HG02852 (cell line): ENCODE data around the gene SLC1A5.

ENCODE experiments used
- ATAC-seq: cut with Tn5 transposase; IDR thresholded peaks from one replicate; pipeline ENCODE4 v1.9.1; 2021; ENCODE audit warnings: mild to moderate bottlenecking, moderate library complexity; ENCODE audit not compliant: unreplicated experiment

The SLC1A5 gene

GRCh38 chr19:46745030-46745429 is 43.4 kb downstream of the SLC1A5 start:
- no peak for ATAC-seq

DNA sequence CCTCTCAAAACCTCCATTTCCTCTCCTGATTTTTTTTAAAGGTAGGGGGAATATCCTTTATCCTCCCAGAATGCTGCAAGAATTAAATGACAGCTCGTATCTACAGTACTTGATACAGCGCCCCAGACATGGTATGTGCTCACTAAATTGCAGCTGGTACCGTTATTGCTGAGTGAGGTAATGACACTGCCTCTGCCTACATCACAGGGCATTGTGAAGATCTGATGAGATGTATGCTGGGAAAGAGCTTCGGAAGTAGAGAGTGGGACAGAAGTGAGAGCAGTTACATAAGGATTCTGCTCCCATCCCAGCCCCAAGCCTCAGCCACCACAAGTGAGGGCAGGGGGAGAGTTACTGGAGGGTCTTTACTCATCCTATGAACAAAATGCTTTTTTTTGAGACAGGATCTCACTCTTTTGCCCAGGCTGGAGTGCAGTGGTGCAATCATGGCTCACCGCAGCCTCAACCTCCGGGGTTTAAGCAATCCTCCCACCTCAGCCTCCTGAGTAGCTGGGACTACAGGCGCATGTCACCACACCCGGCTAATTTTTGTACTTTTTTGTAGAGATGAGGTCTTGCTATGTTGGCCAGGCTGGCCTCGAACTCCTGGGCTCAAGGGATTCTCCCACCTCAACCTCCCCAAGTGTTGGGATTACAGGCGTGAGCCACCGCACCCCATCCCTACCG is 44.2 kb downstream of the SLC1A5 start:
- ATAC-seq = no peak

DNA sequence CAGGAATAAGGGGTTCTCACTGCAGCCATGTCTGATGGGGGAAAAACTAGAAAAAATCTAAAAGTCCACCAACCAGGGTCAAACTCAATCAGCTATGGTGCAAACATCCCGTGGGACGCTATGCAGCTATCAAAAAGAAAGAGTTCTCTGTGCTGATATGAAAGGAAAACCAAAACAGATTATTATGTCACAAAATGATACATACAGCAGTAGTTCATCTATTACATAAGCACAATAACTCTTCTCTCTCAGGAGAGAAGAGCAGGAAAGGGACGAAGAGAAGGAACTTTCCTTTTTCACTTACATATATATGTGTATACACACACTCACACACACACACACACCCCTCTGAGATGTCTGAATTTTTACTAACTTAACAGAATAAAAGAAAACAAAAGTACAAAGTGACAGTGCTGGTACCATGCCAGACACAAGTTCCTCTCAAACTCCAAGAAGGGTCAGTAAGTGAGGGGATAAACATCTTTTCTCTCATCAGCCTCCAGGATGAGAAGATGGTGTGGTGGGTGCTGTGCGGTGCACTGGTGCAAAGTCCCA is 45.4 kb downstream of the SLC1A5 start:
- ATAC-seq = no peak

DNA sequence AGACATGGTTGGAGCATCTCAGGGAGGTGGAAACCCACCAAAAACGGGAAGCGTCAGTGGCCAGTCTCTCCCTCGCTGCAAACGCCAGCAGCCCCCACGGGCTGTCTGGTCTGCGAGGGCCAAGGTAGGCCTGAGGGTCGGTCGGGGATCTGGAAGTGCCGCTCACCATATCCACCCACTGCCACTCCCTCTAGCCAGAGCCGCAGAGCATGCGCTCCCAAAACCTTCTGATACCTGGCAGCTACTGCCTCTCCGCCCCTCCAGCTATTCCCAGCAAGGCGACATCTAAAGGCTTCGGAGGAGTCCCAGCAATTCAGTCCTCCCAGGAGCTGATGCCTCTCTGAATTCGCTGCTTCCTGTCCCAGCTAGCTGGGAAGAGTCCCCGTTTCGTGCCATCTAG is 46.9 kb downstream of the SLC1A5 start:
- ATAC-seq = no peak

DNA sequence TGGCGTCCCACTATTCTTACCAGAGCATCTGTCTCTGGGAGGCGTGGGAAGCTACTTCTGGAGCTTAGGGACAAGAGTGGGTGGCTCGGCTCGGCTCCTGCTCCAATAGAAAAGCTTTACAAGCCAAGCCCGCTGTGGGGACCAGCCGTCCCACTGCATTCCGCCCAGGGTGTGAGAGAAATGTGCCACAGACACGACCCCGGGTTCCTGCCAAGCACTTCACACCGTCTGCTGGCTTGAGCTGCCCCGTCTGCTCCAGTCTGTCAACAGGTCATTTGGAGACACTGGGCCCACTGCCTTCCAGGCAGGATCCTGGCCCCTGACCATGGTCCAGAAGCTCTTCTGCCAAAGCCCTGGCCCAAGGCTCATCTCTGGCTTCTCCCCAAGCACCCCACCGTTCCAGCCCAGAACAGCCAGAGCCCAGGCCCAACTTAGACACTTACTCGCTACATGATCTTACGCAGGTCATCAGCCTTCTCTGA is 49.1 kb downstream of the SLC1A5 start:
- no peak for ATAC-seq

- no peak for ATAC-seq
These were observed 50.6 kb downstream of the SLC1A5 start for GRCh38 chr19:46737761-46738171.

GRCh38 chr19:46737298-46737654 is 51.1 kb downstream of the SLC1A5 start:
- ATAC-seq = no peak

- no peak for ATAC-seq
These were observed 51.7 kb downstream of the SLC1A5 start for GRCh38 chr19:46736531-46737297.

- no peak for ATAC-seq
These were observed 54.6 kb downstream of the SLC1A5 start for GRCh38 chr19:46733690-46734292.

GRCh38 chr19:46732966-46733689 is 55.3 kb downstream of the SLC1A5 start:
- ATAC-seq = no peak

DNA sequence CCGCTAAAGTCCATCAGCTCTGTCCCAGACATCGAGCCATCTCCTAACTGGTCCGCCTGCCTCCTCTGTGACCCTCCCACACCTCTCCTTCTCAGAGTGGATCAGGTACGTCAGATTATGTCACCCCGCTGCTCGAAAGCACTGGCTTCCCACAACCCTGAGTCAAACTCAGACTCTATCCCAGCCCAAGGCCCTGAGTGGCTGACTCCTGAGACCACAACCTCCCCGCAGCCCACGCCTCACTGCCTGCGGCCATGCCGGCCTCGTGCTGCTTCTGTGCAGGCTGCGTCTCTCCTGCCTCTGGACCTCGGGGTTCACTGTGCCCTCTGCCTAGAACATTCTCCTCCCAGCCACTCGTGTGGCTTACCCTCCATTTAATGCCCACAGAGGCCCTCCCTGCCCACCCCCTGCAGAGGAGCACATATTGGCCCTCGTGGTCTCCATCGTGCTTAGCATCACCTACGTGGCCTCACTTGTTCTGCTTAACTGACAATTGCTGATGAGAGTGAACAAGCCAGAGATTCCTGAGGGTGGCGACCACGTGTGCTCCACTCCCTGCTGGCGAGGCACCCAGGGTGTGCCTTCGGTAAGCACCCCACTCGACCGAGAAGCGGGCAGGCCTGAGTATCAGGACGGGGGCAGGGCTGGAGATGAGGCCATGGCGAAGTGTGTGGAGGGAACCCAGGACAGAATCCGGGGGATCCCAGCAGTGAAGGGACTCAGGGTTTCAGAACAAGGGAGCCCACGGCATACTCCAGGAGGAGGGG is 56.0 kb downstream of the SLC1A5 start:
- ATAC-seq = no peak

DNA sequence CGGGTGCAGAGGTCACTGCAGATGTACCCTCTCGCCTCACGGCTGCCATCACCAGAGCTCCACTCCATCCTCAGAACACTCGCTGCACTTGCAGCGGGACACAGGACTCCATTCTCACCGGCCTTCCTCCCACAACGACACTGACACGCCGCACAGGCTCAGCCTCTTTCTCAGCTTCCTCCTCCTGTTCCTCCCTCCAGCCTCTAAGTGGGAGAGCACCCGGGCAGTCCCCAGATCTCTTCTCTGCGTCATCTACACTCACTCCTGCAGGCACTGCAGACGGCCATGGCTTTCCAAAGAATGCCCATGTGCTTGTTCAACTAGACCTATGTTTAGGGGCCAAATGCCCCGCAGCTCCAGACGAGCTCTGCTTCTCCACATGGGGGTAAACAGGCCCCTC is 56.8 kb downstream of the SLC1A5 start:
- no peak for ATAC-seq

DNA sequence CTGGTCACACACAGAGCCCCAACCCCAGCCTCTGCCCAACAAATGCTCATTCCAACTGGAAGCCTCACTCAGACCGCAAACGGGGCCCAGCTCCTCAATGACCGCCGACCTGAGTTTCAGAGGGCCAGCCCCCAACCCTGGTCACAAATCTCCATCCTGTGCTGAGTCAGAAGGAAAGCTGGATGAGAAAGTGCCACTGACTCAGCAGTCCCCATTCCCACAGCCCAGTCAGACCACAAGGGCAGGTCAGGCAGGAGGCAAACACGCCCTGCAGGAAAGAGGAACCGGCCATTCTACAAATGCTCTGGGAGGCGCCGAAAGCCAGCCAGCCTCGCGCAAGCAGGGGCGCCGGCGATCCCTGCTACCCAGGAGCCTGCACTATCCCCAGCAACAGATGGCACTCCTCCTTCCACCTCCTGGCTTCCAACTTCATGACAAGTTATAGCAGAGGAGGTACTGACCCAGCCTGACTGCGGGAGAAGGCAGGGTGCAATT is 57.3 kb downstream of the SLC1A5 start:
- ATAC-seq = no peak

DNA sequence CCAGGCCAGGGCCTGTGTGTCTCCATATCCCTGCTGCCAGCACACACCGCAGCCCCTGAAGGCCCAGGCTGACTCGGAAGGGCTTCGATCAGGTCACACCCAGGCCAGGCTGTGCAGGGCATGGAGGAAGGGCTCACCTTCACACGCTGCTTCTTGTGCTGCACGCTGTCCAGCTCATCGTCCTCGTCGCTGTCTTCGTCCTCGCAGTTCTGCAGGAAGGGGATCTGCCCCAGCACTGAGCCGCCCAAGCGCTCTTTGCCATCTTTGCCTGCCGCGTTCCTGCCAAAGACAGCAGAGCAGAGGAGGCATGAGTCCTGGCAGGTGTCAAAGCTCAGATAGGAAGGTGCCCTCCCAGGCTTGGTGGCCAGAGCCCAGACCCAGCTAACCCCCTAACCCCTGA is 57.8 kb downstream of the SLC1A5 start:
- ATAC-seq = no peak

GRCh38 chr19:46730187-46730586 is 58.2 kb downstream of the SLC1A5 start:
- ATAC-seq = no peak

GRCh38 chr19:46729696-46730095 is 58.7 kb downstream of the SLC1A5 start:
- ATAC-seq = no peak

DNA sequence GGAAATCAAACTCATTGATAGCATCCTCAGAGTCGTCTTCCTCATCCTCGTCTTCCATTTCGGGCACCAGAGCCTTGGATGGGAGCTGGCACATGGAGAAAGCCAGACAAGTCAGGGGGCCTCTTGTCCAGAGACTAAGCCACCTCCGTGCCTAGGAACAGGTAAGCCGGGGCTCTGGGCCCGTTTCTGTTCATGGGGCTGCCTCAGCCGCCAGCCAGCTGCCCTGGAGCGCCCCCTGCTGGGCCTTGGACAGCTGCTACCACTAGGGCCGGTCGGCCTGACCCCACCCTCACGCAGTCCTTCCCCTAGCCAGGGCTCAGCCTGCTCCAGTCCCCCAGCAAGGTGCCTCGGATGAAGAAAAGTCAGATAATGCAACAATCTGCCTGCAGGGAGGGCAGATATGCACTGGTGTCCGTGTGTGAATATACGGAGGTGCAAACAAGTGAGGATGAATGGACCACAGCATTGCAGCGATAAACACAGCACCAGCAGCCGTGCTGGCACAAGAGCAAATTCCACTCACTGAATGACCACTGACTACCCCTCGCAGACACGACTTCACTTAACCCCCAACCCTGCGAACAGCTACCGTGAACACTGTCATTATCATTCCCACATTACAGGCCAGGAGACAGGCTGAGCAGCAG is 59.6 kb downstream of the SLC1A5 start:
- ATAC-seq = no peak

DNA sequence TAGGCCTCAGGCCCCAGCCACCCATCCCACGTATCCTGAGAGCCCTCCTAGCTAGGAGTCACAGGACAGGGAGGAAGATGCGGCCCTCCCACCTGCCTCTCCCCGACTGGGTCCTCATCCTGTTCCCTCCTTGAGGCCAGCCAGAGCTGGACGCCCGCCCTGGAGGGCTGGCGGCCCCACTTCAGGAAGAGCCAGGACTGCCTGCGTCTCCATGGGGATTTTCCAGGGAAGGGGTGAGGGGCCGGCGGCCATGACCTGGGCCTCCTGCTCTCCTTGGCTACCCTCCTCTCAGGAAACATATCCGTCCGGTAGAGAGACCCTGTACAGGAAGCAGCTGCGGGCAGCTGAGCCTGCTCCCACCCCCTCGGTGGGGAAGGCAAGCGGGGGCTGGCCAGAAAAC is 60.2 kb downstream of the SLC1A5 start:
- no peak for ATAC-seq

- ATAC-seq = no peak
These were observed 60.6 kb downstream of the SLC1A5 start for GRCh38 chr19:46727757-46728156.
